ENCODE results near the gene SPINK2.

GRCh38 chr4:56760183-56760582 lies 61.3 kb downstream of the SPINK2 start:
- TF ChIP-seq, protein P1, sequence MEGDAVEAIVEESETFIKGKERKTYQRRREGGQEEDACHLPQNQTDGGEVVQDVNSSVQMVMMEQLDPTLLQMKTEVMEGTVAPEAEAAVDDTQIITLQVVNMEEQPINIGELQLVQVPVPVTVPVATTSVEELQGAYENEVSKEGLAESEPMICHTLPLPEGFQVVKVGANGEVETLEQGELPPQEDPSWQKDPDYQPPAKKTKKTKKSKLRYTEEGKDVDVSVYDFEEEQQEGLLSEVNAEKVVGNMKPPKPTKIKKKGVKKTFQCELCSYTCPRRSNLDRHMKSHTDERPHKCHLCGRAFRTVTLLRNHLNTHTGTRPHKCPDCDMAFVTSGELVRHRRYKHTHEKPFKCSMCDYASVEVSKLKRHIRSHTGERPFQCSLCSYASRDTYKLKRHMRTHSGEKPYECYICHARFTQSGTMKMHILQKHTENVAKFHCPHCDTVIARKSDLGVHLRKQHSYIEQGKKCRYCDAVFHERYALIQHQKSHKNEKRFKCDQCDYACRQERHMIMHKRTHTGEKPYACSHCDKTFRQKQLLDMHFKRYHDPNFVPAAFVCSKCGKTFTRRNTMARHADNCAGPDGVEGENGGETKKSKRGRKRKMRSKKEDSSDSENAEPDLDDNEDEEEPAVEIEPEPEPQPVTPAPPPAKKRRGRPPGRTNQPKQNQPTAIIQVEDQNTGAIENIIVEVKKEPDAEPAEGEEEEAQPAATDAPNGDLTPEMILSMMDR (IDR thresholded peaks at IDR 0.05; ENCODE audit: insufficient read depth, low read depth, low read length): no peak
- TF ChIP-seq EZH2 (IDR thresholded peaks at IDR 0.05; ENCODE audit: insufficient read depth, low read length): no peak
